Measurements from ENCODE around the gene GARIN5A.
"Not testable (repeated sequence)": the region's sequence is repeated elsewhere in the genome, so short reads cannot be mapped to it uniquely, and the experiment has no call there.

GARIN5A gene

GRCh38 chr19:50465986-50466705, 10.5 kb downstream of the GARIN5A start:
- no peak for DNase-seq (ENCODE audit: low read depth in 1 of 2, low spot score in 1 of 2)

GRCh38 chr19:50465000-50465399, 11.6 kb downstream of the GARIN5A start:
- DNase-seq (ENCODE audit: low read depth in 1 of 2, low spot score in 1 of 2): no peak

DNA sequence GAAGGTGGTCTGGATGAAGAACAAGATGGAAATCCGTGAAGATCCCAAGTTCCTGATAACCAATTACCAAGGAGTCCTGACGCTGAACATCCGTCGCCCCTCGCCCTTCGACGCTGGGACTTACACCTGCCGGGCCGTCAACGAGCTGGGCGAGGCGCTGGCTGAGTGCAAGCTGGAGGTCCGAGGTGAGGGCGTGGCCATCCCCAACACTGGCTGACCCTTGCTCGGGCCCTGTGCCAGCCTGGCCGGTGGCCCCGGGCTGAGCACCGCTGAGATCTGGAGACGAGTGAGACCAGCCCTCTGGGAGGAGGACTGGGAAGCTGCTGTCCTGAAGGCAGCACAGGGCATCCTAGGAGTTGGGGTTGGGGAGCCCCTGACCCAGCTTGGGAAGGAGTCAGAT, 12.3 kb downstream of the GARIN5A start:
- DNase-seq (ENCODE audit: low read depth in 1 of 2, low spot score in 1 of 2): no peak

DNA sequence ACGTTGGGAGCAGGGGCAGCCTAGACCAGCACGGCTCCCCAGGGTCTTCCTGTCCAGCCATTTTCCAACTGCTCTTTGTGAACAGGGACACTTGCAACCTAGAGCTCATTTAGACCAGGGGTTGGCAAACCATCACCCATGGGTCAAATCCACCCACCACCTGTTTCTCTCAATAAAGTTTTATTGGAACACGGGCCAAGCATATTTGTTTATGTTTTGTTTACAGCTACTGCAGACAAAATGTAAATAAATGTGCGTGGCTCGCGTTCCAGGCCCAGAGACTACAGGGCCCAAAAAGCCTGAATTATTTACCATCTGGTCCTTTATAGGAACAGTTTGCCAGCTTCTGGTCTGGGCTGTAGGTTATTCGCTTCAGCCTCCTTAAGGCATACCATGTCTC, 13.7 kb downstream of the GARIN5A start:
- DNase-seq (ENCODE audit: low read depth in 1 of 2, low spot score in 1 of 2): no peak

- peak; percentile 11 to 31 for DNase-seq (ENCODE audit: low read depth in 1 of 2, low spot score in 1 of 2)
Observed at GRCh38 chr19:50461066-50461875, 15.4 kb downstream of the GARIN5A start.

- no peak for DNase-seq (ENCODE audit: low read depth in 1 of 2, low spot score in 1 of 2)
Observed at GRCh38 chr19:50460161-50460765, 16.4 kb downstream of the GARIN5A start.

- no peak for DNase-seq (ENCODE audit: low read depth in 1 of 2, low spot score in 1 of 2)
Observed at GRCh38 chr19:50459638-50460037, 17.0 kb downstream of the GARIN5A start.

GRCh38 chr19:50459067-50459456, 17.6 kb downstream of the GARIN5A start:
- DNase-seq (ENCODE audit: low read depth in 1 of 2, low spot score in 1 of 2): no peak

DNA sequence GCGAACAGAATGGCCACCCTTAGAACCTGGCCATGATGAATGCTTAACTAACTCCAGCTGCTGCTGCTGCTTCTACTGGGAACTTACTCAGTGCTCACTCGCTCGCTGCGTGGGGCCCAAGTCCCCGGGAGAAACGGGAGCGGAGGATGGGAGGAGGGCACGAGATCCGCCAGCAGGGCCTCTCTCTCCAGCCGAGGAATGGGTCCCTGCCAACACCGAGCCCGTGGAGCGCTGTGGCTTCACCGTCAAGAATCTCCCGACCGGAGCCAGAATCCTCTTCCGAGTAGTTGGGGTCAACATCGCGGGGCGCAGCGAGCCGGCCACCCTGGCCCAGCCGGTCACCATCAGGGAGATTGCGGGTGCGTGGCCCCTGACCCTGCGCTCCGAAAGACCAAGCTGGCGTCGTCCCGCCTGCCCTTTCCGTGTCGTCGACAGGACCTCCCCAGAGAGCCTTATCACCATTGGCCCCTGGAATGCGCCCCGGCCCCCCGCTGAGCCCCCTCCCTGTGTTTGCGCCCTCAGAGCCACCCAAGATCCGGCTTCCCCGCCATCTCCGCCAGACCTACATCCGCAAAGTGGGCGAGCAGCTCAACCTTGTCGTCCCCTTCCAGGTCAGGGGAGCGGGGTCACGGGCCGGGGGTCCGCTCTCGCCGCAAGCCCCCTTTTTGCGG, 18.1 kb downstream of the GARIN5A start:
- no peak for DNase-seq (ENCODE audit: low read depth in 1 of 2, low spot score in 1 of 2)

DNA sequence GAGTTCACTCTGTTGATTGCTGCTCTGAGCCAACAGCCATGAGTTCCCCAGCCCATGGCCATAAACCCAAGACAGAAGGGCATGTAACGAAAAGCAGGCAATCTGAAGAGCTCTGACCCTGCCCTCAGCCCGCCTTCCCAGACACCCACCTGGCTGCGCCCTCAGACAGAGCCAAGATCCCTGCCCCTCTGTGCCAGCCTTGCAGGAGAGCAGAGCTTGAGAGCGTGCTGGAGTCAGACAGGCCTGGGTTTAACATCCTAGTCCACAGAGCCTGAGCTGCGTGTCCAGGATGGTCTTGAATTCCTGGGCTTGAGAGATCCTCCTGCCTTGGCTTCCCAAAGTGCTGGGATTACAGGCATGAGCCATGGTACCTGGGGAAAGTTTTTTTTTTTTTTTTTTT, 19.3 kb downstream of the GARIN5A start:
- no peak for DNase-seq (ENCODE audit: low read depth in 1 of 2, low spot score in 1 of 2)

- DNase-seq (ENCODE audit: low read depth in 1 of 2, low spot score in 1 of 2): no peak
Observed at GRCh38 chr19:50455992-50456391, 20.7 kb downstream of the GARIN5A start.

GRCh38 chr19:50453243-50453642, 23.4 kb downstream of the GARIN5A start:
- DNase-seq (ENCODE audit: low read depth in 1 of 2, low spot score in 1 of 2): no peak

GRCh38 chr19:50451223-50451534, 25.5 kb downstream of the GARIN5A start:
- DNase-seq (ENCODE audit: low read depth in 1 of 2, low spot score in 1 of 2): no peak

- DNase-seq (ENCODE audit: low read depth in 1 of 2, low spot score in 1 of 2): no peak
Observed at GRCh38 chr19:50450369-50451222, 26.1 kb downstream of the GARIN5A start.

GRCh38 chr19:50449236-50449899, 27.3 kb downstream of the GARIN5A start:
- DNase-seq (ENCODE audit: low read depth in 1 of 2, low spot score in 1 of 2): no peak

GRCh38 chr19:50447750-50448149, 28.9 kb downstream of the GARIN5A start:
- DNase-seq (ENCODE audit: low read depth in 1 of 2, low spot score in 1 of 2): no peak

GRCh38 chr19:50447053-50447452, 29.6 kb downstream of the GARIN5A start:
- no peak for DNase-seq (ENCODE audit: low read depth in 1 of 2, low spot score in 1 of 2)

DNA sequence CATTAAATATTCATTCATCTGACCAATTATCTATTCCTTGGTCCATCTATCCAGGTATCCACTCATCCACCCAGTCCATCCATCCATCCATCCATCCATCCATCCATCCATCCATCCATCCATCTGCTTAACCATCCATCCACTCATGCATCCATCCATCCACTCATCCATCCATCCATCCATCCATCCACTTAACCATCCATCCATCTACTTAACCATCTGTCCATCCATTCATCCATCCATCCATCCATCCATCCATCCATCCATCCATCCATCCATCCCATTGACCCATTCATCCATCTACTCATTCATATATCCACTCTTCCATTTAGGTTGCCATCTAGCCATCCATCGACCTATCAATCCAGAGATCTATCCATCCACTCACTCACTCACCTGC, 32.6 kb downstream of the GARIN5A start:
- no peak for DNase-seq (ENCODE audit: low read depth in 1 of 2, low spot score in 1 of 2)

- DNase-seq (ENCODE audit: low read depth in 1 of 2, low spot score in 1 of 2): not testable (repeated sequence)
Observed at GRCh38 chr19:50439130-50439529, 37.5 kb downstream of the GARIN5A start.

DNA sequence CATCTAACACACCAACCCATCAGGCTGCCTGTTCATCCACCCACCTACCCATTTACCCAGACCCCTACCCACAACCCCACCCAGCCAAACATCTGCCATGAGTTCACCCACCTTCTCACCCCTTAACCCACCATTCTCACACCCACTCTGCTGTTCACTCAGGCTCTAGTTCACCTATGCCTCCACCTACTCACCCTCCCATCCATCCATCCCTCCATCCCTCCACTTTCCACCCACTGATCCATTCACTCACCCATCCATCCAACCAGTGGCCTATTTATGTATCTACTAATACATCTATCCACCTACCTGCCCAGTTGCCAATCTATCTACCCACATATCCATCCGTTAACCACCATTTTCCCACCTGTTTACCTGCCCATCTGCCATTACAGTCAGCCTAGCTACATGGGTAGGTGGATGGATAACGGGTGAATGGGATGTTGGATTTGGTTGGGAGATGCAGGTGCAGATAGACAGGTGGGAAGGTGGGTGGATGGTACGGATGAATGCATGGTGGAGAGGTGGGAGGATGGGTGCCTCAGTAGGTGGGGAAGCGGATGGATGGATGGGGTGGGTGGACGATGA, 38.7 kb downstream of the GARIN5A start:
- no peak for DNase-seq (ENCODE audit: low read depth in 1 of 2, low spot score in 1 of 2)

All from stimulated activated CD4-positive, alpha-beta T cell treated with anti-CD3 and anti-CD28 coated beads, Interleukin-15, amount 100 ng/mL, for 1 hour (primary cell).